HG02970 (cell line): ENCODE measurements around the gene C13orf46.

ENCODE experiments used
- ATAC-seq: cut with Tn5 transposase; IDR thresholded peaks from one replicate; pipeline ENCODE4 v1.9.1; 2021; ENCODE audit warnings: mild to moderate bottlenecking, moderate library complexity, moderate number of reproducible peaks; ENCODE audit not compliant: unreplicated experiment, low FRiP score

Gene C13orf46

DNA sequence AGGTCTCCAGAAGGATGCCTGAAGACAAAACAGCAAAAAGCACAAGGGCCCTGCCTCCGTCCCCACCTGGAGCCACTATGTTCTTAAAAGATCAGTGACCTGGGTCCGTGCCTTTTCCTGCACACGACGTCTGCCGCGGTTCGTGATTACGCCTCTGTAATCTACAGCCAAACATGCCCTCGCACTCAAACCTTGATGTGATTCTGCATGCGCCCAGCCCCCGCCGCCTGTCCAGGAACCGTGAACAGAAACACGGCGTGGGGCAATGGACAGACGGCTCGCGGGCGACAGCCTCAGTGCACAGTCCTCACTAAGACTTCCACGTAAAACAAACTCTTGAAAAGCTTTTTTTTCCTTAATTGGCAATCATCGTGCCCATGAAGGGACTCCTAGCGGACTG is 15.5 kb downstream of the C13orf46 start:
- ATAC-seq: no peak

DNA sequence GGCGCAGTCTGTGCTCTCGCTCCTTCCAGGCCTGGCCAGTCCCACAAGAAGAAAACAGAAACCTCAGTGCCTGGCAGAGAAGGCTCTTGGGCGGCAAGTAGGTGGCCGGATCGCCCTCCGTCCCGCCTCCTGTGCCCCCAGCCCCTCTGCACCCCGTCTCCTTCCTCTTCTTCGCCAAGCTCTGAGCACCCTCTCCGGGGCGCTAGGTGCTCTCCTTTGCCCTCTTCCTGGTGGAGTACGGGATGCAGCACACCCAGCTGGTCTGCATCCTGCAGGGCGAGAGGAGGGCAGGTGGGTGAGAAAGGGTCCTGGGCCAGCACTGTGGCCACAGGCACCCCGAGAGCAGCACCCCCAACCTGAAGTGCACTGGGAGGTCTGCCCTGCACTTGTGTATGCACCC is 17.3 kb downstream of the C13orf46 start:
- ATAC-seq: no peak

DNA sequence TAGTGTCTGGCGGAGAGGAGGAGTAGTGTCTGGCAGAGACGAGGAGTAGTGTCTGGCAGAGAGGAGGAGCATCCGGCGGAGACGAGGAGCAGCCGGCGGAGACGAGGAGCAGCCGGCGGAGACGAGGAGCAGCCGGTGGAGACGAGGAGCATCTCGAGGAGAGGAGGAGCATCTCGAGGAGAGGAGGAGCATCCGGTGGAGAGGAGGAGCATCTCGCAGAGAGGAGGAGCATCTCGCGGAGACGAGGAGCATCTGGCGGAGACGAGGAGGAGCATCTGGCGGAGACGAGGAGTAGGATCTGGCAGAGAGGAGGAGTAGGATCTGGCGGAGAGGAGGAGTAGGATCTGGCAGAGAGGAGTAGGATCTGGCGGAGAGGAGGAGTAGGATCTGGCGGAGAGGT is 18.2 kb downstream of the C13orf46 start:
- ATAC-seq: no peak

DNA sequence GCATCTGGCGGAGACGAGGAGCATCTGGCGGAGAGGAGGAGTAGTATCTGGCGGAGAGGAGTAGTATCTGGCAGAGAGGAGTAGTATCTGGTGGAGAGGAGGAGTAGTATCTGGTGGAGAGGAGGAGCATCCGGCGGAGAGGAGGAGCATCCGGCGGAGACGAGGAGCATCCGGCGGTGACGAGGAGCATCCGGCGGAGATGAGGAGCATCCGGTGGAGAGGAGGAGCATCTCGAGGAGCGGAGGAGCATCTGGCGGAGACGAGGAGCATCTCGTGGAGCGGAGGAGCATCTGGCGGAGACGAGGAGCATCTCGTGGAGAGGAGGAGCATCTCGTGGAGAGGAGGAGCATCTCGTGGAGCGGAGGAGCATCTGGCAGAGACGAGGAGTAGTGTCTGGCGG is 18.6 kb downstream of the C13orf46 start:
- no peak for ATAC-seq

DNA sequence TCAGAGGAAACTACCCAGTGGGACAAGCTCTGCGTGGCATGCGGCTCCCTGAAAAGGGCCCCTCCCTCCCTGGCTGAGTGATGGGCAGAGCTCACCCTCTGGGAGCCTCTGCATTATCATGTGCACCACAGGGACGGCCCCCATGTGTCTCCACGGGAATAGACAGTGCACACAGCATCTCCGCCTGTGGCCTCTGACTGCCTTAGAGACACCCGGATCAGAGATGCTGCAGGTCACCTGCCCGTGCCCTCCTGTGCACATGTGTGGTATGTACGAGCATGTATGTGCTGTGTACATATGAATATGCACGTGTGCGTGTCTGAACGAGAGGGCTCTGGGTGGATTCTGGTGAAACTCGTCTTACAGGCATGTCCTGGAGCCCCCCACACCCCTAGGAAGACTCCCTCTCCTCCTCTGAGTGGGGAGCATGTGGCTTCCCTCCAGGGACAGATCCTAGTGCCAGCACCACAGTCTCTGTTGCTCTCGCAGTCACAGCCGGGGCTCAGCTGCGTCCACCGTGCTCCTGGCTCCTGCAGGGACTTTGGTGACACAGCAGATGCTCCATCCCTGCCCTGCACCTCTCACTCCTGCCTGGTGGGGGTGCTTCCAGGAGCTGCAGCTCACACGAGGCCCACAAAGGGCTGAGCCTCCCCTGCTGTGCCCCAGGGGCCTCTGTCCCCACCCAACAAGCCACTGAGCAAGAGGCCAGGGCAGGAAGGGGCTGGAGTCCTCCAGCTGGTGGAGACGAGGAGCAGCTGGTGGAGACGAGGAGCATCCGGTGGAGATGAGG is 19.6 kb downstream of the C13orf46 start:
- ATAC-seq: no peak

DNA sequence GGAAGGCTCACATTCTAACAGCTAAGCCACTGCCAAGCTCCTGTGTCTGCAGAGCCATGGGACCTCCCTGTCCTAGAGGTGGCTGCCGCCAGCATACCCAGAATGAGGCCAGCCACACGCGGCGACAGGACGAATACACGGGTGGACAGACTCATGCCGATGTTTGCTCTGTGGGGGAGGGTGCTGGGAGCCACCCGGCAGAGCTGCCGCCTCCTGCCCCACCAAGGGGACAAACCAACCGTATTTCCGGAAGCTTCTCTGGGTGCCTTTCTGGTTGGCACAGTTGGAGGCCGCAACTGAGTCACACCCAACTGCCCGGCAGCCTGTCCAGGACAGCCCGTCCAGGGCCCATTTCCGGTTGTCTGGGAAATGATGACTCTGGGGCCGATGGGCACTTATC is 20.3 kb downstream of the C13orf46 start:
- no peak for ATAC-seq

DNA sequence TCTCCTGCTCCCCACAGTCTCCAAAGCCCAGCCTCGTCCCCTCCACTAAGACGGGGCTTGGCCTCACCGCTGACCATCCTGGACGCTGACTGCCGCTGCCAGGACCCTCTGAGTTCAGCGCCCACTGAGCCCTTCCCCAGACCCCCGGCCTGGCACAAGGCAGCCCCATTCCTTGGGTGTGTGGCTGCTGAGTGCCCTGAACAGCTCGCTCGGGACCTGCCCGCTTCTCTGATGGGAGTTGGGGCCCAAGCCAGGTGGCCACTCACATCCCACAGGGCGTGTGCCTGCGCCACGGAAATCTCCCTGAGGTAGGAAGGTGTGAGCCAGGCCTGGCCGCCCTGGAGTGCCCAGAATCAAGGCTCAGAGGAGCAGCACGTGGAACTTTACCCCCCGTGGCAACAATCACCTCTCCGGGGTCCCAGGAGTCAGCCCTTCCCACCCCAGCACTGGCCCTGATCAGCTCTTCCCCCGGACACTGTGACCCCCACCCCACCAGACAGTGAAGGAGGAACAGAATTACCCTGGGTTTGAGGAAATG is 20.8 kb downstream of the C13orf46 start:
- ATAC-seq: no peak

DNA sequence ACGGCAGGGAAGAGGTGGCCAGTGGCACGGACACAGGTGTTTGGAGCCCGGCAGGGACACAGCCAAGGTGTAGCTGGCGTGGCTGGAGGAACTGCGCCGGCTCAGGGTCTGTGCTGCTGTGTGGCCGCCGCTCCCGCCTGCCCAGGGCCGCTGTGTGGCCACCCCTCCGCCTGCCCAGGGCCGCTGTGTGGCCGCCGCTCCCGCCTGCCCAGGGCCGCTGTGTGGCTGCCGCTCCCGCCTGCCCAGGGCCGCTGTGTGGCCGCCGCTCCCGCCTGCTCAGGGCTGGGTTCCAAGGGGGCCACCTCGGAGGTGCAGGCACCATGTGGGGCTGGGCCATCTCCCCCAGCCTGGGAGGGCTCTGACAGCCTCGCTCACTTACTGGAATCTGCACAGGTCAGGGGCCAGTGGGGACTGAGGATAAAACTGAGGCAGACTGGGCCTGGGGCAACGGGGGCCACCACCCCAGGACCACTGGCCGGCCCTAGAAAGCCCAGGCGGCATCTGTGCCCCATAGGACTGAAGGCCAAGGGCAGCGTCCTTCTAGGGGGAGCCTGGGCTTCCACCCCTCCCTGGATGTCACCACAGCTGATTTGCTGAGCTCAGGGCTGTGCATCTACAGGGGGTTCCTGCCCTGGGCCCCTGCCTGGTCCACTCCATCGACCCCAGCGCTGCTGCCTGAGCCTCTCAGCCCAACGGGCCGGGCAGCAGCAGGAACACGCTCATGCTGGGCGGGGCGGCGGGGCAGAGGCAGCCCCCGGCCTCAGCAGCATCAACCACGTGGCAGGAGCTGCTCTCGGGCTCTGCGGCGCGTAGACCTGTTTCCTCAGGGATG is 21.5 kb downstream of the C13orf46 start:
- no peak for ATAC-seq

DNA sequence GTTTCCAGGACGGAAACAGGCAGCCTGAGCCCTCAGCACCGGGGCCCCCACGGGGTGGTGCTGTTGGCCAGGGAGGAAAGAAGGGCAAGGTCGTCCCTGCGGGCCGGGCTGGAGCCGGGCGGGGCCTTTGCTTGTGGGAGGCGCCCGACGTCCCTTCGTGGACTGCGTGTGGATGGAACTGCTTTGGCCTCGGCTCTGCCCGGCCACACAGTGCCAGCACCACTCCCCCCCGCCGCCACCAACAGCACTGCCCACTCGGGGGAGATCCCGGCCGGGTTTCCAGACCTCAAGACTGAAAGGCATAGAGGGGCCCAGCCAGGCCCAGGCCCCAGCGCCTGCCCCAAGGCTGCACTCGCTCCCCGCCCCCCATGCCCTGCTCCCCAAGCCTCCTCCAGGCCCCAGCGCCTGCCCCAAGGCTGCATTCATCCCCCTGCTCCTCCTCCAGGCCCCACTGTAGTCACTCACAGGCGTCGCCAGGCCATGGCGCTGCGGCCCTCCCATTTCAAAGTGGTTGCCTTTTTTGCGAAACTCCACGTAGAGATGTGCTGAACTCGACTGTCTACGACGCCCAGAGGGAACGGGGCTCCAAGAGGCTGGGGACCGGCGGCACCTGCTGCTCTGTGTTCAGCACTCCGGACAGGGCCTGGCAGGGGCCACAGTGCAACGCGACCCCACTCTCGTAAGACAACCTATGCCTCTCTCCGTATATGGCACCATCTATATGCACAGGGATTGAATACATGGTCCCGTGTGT is 22.5 kb downstream of the C13orf46 start:
- no peak for ATAC-seq

DNA sequence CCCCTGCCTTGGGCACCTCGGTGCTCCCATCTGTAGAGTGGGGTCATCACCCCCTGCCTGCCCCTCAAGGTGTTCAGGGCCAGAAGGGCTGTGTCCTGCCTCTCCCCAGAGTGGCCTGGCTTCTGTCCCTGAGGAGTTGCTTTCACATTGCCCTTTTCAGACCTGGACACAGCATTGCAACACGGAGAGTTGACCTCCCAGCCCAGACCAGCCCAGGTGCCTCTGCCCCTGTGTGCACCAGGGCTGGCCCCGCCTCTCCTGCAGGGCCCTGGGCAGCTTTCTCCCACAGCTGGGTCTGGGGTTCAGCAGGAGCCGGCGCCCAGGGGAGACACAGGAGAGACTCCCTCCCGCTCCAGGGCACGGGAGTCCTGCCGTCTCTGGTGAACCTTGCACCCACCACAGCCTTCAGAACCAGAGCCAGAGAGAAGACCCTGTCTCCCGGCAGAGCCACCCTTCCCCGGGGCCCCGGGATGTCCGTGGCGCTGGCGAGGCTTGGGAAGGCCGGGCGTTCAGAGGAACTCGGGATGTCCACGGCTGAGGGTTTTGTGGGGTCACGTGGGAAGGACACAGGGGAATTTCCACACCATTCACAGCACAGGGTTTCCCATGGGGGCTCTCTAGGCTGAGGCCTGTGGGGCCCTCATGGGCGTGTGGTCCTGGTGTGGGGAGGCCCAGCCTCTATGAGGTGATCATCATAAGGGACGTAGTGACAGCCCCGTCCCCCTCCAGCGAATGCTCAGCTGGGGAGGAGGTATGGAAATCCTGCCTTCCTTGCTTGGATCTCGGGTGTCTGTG is 23.2 kb downstream of the C13orf46 start:
- ATAC-seq: no peak

DNA sequence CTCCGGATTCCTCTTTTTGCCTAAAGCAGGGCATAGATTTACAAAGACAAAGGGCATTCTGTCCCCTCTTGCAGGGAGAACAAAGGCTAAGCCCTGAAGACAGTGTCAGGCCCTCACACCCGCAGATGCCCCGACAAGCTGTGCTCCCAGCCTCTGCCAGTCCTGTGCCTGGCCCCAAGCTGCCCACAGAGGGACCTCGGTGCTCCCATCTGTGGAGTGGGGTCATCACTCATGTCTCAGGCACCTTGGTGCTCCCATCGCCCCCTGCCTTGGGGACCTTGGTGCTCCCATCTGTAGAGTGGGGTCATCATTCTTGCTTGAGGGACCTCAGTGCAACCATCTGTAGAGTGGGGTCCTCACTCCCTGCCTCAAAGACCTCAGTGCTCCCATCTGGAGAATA is 24.3 kb downstream of the C13orf46 start:
- no peak for ATAC-seq

DNA sequence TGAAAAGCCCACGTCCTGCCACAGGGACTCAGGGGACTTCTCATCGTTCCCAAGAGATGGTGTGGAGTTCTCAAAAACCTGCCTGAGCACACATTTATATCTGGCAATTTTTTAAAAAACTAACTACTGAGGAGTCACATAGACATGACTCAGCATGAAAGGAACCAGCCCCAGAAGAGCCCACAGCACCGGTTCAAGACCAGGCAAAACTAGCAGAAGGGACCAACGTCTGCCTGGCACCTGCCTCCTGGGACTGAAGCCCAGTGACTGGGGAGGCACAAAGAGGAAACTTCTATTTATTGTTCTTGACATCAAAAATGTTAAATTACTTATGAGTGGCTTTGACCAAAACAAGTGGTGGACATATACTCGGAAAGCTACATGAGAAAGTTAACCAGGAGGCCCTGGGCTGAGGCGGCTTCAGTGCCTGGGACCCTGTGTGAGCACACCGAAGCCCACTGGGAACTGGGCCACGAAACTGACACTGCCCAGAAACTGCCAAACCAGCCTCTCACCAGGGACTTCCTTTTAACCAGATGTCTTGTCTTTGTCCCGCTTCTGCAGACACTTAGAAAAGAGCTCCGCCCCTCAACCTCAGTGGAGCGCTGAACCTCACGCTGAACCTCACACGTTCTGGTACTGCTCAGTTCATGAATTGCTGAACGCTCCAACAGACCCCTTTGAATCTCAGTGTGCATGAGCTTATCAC is 25.7 kb downstream of the C13orf46 start:
- no peak for ATAC-seq

DNA sequence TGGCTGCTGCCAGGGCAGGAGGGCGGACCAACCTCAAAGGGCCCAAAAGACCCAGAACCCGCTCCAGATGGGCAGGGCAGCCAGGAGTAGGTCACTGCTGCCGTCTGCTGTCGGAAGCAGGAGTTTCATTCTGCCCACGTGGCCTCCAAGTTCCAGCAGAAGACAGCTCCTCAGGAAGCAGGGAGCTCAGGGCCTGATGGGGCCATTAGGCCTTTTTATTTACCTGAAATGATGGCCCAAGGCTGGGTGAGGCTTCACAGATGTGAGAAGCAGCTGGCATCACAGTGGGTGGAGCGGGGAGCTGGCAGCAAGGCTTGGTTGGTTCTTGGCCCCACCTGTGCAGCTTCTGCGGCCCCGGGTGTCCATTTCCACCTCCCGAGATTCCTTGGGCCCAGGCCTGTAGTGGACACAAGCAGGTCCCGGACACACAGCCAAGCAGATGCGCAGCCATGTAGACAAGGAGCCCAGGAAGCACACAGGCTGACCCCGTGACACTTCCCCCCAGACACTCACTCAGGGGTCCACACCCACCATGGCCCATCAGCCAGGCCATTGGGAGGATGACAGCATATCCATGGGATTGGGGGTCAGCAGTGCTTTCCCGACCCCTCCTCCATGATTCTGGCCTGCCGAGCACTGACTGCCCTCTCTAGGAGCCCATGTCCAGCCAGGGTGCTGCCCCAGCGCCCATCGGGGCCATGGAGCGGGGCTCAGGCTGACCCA is 26.4 kb downstream of the C13orf46 start:
- no peak for ATAC-seq

DNA sequence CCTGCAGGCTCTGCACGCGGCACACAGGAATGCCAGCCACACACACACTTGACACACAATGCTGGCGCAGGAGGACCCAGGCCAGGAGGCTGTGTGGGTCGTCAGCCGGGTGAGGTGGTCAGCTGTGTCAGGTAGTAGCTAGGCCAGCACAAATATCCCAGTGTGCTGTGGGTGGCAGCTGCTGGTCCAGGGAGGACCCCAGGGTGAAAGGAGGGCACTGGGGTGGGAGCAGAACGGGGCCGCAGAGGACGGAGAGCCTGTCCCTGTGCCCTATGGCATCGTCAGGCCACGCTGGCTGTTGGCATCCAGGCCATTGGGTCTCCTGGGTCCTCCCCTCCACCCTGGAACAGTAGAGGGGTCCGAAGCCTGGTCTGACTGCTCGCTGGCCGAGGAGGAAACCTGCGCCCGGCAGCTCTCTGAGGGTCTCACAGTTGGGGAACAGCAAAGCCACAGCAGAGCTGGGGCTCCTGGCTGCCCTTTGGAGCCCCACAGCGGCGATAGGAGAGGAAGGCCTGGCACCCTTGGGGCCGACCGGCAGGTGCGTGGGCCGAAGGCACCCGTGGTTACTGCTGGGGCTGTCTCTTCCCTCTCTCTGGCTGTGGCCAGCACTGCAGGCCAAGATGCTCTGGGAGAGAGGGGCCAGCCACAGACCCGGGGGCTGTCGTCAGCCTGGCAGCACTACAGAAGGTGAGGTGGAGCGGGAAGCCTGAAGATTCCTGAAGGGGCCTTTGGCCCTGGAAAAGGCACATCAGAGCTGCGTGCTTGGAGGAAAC is 27.3 kb downstream of the C13orf46 start:
- no peak for ATAC-seq

DNA sequence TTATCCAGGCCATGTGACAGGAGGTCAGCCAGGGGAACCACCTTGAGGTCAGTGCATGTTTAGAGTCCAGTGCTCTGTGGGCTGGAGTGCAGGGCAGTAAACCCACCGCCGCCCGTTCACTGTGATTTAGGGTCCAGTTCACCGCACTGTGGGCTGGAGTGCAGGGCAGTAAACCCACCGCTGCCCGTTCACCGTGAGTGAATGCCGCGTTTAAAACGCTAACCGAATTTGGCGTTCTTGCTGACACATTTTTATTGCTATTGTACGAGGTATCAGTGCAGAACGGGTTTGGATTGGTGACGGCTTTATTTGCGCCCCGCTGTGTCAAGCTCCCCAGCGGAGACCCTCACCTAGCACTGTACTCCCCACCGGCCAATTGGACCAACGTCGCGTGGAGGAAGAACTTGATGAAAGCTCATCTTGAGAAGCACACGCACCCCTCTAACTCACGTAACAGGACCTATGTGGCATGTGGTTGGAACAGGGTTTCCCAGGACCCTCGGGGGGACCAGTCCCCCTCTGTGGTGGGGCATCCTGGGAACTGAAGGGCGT is 27.9 kb downstream of the C13orf46 start:
- ATAC-seq: no peak

DNA sequence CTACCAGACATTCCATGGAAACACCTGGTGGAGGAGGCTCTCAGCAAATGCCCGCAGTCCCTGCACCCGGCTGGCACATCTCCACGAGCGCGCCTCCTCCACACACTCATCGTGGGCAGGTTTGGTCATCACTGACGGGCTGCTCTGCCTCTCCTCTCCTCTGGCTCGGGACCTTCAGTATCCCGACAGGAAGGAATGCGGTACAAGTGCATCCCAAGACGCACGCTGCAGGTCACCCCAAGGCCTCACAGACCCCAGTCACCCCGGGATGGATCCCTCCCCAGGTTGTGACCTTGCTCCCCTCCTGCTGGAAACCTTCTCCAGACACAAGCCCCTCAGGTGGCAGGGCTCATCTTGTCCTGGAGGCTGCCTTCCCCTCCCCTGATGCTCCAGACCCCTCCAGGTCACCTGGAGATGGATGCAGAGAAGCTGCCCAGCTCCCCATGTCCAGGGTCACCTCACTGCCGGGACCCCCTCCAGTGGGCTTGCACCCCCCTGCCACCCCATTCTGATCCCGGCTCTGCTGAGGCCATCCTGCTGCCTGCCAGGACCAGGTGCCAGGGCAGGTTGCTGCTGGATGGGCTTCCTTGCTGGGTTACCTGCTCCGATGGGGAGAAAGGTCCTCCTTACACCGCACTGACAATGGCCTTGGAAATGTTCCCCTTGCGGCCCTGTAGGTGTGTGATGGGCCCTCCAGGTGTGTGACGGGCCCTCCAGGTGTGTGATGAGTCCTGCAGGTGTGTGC is 29.9 kb downstream of the C13orf46 start:
- ATAC-seq: no peak

DNA sequence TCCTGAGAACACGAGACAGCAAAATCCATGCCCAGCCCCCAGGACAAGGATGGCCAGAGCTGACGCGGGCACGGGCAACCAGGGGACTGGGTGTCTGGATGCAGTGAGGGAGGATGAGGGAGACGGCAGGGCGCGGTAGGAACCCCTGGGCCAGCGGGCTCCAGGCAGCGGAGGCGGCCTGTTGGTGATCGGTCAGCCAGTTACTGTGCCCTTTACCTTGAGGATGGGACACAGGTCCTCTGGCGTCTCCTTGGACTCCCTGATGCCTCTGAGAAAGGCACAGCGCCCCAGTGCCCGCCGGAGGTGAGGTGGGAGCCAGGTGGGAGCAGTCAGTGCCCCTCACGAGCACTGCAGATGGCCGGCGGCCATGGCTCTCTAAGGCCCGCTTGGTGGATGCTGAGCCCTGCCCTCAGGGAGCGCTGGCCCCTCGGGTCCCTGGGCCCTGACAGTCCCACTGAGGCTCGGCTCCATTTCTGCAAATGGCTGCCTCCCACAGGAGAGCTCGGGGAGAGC is 31.2 kb downstream of the C13orf46 start:
- no peak for ATAC-seq
